HG03159 (cell line): ENCODE measurements around the gene FOXP1.

Experiments
- ATAC-seq: cut with Tn5 transposase; IDR thresholded peaks from one replicate; pipeline ENCODE4 v1.9.1; 2021; ENCODE audit warnings: mild to moderate bottlenecking, moderate library complexity; ENCODE audit not compliant: unreplicated experiment

Gene FOXP1

DNA sequence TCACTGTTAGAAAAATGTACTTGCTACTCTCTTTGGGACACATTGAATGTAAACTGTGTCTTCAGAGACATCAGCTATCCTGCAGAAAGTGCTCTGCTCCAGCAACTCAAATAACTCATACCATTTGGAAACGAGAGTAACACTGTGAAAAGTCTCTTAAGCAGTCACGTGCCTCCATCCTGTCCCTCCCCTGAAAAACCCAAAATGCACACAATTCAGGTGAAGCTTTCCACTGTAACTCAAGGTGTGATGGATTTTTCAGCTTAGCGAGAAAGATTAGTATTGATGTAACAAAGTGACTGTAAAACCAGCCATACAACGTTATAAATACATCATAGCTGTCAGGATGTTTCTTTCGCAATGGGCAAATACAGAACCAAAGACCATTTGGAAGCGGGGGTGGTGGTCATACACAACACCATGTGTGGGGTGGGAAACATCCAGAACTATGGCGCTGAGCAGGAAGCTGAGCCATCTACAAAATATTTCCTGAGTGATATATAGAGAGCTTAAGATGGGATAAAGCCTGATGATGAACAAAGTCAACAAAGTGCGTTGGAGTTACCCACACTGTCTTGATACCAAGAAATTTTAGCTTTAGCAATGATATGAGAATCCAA, 332.3 kb downstream of the FOXP1 start:
- no peak for ATAC-seq

DNA sequence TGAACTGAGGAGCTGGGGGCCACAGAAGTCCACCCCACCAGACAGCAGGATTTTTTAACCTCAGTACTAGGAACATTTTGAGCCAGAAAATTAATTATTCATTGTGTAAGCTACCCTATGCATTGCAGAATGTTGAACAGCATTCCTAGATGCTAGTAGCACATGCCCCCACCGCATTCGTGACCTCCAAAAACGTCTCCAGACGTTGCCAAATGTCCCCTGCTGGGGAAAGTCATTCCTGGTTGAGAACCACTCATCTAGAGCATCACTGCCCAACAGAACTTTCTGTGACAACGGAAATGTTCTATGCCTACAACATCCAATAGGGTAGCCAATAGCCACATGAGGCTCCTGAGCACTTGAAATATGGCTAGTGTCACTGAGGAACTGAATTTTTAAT, 333.5 kb downstream of the FOXP1 start:
- no peak for ATAC-seq

DNA sequence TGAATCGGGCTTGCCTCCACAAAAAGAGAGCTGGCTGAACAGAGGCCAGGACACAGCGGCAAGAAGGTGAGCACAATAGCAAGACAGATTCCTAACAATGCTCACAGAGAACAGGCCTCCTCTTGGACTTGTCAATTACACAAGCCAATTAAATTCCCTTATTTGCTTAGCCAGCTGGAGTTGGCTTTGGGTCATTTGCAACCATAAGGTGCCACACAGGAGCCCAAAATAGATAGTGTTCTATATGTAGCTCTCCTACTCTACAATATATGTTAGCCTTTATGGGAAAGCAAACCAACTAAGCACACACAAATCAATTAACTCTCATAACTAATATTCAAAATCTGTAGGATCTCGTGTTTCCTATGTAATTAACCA, 335.6 kb downstream of the FOXP1 start:
- ATAC-seq: no peak

DNA sequence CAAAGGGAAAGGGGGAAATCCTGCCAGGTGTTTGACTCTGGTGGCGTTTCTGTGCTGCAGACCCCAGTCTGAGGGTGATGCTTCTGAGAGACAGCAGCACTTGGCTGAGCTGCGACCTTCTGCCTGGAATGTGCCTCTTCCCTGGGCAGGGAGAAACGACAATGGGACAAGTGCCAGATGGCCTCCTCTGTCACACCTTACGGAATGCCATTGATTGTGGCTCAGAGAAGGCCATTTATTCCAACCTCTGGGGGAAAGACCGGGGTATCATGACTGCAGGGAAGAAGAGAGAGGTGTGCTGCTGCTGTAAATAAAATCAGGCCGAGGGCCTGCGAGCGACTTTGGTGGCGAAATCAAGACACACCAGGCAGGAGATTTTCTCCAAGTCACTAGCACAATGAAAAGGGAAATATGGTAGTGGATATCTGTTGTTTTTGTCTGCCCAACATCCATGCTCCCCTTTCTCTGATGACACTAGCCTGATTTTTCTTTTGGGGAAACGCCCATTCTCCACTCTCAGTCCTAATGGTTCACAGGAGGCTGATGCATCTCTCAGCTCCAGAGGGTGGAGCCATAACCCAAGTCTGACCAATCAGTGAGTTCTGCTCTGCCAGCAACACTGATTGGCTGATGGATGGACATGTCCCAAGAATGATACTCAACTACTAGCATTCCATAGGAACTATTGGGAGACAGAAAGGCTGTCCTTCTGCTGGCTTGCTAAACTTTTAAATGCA, 336.1 kb downstream of the FOXP1 start:
- ATAC-seq: no peak

DNA sequence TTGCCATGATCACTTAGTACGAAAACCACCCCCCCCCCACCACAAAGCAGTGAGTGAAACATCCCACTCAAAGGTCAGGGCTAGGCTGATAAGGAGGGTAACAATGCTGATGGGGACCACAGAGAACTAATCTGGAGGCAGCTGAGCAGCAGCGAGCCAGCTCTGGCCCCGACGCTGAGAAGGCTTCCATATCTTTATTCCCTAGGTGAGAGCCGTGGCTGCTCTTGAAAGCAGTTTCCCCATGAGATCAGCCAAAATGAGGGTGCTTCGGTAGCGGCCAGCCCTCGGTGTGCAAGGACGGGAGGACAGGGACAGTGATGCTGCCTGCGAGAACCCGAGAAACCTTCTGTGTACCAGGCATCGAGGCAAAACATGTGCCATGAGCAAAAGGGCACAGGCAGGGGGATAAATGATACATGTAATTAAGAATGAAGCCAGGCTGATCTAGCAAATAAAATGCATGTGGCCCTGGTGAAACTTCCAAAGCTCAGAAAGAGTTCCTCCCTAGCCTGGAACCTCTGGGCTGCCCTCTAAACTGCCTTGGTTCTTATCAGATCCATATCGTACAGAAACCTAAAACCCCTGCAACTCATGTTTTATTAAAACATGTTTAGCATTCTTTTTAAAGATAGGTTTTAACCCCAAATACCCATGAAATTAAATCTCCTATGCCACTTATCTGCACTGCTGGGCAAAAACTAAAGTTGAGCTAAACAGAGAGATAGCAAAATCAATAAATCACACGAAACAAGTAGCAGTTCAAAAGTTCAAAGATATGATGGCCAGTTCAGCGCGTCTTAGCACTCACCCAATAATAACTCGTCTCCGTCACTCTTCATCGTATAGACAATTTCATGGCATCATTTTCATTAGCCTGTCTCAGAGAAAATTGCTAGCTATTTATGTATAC, 337.3 kb downstream of the FOXP1 start:
- no peak for ATAC-seq

DNA sequence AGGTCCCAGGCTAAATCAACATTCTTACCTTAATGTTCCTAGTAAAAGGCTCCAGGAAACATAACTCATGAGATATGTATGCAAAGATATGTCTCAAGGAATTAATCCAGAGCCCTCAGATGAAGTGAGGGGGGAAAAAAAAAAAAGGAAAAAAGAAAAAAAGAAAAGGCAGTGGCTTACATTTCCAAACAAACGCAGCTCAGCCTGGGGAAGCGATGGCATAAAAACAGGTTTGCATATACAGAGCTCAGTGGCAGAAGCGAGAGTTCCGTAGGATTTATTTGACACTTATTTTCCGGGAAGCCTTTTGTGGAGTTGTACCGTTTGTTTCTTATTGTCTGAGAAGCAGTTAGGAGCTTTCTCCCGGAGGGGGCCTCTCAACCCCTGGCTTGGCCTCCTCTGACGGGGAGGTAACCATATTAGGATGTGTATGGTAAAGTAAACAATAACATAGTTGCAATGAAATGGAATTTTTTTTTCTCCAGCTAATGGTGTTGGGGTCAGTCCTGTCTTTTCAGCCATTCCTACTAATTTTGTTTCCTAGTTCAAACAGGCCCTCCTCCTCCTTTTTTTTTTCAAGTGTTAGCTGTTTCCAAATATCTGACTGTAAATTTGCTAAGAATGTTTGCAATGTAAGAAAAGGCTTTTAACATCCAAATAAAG, 338.6 kb downstream of the FOXP1 start:
- no peak for ATAC-seq

DNA sequence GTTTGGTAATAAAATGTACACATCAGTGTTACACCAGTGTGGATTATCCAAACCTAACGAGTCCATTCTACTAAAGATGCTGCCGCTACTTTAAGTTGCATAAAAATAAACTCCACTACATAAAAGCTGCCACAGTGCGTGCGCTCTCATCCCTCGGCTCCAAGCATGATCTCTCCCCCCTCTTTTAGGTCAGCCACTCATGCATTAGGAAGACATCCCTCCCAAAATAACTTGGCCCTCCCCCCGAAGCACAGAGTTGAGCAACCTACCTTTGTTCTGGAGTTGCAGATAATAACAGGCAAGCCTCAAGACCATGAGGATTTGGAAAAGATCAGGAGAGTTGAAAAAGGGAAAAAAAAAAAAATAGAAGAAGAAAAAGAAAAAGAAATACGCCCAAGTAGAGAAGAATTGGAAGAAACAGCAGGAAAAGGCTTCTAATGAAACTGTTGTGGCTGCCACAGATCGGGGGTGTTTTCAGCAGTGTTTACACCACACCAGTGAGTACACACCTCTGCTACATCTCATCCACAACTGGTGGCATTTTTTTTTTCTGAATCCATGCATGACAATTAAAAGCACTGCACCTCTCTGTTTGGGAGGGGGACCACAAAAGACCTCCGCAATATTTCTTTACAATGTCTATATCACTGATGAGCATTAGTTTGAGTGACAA, 339.2 kb downstream of the FOXP1 start:
- no peak for ATAC-seq

DNA sequence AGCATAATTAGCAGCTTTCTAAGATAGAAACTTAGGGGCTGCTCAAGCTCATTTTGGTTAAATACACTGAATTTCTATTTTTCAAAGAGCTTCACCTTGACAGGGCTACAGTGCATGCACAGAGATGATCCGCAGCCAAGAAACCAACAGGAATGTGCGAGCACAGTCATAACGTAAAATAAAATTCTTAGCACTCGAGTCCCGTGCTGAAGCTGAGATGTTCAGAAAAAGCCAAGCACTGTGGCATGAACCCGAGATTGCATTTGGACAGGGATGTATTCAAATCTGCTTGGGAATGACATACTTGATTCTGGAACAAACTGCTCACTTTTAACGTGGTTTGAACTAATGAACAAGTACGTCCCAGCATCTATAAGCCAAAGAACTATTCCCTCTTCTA, 340.3 kb downstream of the FOXP1 start:
- ATAC-seq: no peak

DNA sequence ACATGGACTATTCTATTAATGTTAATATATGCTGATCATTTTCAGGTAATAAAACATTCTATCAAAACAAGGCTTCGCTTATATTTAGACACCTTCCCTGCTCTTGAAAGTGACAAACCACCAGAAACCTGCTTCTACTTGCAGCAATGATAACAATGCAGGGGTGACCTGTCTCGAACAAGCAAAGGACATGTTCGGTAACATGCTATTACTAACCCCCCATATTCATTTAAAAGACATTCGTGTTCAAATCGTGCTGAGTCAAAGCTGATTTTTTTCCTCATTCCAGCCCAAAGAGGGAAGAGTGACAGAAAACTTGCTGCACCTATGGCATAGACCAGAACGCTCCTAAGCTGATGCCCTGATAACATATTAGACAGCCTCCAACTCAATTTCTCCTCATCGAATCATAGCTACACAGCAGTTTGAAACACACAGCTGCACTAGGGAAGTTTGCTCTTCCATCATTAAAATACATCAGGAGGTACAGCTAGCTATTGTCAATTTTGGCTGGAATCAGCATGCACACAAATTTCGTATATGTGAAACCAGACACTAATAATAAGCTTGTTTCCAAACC, 341.5 kb downstream of the FOXP1 start:
- no peak for ATAC-seq

DNA sequence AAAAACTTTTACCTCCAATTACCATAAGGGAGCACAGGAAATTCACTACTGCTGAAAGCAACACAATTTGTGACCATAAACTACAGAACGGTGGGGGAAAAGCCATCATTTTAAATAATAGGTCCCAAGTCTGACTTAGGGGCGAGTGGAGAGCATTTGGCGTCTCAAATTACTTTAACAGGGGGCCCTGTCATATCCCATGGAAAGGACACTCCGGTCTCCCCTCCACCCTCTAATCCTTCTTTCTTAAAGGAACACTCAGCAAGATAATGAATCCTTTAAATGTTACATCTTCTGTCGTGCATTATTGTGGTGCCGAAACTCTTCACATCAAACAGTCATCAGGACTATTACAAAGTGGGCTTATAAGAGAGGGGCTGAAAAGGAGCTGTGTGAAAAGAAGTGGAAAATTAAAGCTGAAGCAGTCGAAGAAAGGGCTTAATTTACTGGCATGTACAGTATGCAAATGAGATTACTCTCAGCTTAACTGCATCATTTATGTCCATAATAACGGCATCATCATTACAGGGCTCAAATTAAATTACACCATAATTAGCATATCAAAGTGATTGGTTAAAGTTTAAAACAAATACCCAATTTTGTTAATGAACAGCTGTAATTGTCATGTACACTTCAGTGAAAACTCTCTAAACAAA, 342.2 kb downstream of the FOXP1 start:
- no peak for ATAC-seq

DNA sequence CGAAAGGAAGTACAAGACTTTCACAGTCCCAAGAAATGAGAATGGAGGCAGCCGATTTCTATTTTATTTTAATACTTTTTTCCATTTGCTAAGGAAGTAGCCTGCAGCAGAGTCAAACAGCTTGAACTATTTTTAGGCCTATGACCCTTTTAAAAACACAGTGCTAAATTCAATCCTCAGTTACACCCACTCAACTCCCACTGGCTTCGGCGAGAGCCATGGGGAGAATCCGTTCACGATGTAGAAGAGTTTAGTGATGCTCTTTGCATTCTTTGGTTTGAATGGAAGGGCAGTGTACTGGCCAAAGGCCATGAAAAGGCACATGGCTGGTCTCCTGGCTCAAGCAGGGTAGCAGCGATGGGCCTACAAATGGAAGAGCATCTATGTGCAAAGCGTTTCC, 343.5 kb downstream of the FOXP1 start:
- no peak for ATAC-seq

DNA sequence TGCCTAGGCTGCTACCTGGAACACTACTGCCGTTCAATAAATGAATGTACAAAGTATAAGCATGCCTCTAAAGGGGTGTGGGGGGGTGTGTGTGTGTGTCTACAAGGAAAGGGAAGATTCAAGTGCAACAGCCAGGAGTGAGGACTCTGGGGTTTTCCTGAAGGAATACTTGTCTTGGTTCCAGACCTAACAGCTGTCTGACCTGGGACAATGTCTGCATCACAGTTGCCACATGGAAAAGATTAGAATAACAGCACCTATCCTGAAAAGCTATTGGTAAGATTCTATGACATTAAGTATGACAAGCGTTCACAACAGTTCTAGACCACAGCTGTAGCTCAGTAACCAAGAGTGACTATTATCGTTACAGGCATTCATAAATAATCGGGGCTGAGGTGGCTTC, 345.2 kb downstream of the FOXP1 start:
- ATAC-seq: no peak

DNA sequence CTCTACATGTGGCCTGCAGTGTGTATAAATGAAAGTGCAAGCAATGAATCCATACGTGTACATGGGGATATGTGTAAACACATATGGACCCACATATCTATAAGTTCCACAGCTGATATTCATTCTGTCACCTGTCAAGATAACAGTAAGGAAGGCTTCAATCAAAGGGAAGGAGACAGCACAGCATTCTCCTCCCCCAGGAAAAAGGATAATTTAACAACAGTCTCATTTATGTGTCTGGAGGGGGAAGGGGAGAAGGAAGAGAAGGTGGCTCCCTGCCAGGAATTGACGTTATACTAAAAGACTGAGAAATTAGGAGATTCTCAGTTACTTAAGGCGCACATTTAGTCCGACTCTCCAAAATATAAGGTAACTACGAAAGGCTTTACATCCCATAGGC, 345.9 kb downstream of the FOXP1 start:
- no peak for ATAC-seq

DNA sequence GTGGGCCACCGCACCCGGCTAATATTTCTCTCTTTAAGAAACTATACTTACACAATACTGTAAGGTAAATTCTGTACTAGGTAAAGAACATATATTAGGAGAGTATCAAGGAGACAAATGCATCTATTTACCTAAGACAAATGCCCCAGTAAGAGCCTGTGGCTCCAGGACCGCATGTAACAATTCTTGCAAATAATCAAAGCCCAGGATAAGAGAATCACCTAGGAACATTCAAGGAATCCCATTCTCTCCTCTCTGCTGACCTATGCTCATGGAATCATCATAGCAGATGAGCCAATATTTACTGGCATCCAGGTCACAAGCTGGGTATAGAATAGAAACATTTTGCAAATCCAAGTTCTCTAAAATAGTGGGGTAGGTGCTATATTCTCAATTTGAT, 347.7 kb downstream of the FOXP1 start:
- no peak for ATAC-seq

DNA sequence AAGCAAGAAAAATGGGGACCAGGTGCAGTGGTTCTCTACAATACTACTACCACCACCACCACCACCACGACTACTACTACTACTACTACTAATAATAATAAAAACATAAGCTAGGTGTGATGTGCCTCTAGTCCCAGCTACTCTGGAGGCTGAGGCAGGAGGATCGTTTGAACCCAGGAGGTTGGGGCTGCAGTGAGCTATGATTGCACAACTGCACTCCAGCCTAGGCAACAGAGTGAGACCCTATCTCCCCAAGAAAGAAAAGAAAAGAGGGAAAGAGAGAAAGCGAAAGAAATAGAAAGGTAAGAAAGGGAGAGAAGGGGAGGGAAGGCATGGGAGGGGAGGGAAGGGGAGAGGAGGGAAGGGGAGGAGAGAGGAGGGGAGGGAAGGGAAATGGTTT, 350.6 kb downstream of the FOXP1 start:
- ATAC-seq: no peak

DNA sequence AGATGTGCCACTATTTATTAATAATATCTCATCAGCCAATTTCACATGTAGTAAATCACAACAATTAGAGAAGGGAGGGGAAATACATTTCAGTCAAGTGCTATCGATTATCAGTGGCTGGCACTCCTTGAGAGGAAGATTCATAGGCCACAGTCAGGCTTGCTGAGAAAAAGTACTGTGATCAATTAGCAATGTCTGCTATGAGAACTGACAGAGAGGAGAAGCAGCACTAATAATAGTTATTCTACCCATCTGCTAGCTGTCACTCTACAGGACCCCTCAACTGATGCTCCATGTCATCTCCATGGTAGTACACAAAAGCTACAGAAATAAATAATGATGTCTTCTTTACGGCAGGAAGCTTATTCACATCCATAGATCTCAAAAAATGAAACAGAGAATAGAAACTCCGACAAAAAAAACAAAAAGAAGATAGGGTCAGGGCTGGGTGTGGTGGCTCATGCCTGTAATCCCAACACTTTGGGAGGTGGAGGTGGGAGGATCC, 351.3 kb downstream of the FOXP1 start:
- no peak for ATAC-seq

DNA sequence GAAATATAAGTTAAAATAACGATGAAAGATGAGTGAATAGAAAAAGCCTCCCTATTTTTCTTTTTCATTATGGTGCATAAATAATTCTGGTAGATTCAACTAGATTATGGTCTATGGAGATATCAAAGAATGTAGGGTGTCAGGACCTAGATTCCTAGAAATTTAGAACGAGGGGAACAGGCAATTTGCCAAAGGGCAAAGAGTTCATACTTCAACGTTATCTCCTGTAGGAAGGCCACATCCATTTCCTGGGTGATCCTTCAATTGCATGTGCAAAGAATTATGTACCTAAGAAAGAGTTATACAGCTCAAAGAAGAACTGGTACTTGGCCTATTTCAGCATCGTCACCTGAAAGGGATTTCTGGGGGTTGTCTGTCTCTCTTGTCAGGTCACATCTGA, 351.8 kb downstream of the FOXP1 start:
- ATAC-seq: no peak

DNA sequence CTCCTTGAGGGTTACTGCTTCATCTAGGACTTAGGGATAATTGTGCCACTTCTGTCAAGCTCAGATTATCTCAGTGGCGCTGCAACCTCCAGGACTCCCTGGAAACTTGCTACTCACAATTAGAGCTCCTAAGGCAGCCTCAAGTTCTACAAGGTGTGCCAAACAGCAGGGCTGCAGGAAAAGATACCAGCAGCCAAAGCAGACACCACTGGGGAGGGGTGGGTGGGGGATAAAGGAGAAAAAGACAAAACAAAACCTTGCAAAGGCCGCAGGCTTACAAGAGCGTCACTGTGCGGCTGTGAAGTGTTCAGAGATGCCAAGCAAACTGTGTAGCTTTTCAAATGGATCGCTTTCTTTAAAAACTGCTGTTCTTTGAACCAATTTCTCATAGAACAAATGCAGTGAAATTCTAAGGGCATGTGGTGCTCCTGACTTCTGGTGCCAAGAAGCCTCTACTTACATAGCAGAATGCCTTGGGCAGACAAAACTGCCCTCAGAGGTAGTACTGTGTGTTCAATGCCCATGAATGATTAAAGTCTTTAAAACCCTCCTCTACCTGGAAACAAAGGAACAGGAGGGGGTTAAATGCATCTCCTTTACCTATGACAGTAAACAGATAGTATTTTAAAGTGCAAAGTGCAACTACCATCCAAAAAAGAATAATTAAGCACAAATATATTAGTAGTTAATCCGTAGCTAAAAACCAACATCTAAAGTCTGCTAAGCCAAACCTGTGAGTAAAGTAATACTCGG, 353.4 kb downstream of the FOXP1 start:
- no peak for ATAC-seq
